GM18951 (cell line): ENCODE results near the gene ANAPC16.
"Not testable (repeated sequence)": the region's sequence is repeated elsewhere in the genome, so short reads cannot be mapped to it uniquely, and the experiment has no call there.

Experiments used
- POLR2A ChIP-seq: IDR thresholded peaks from 4 replicates; pipeline ENCODE4 v1.6.1; 2011; ENCODE audit warnings: mild to moderate bottlenecking; ENCODE audit not compliant: insufficient read length, insufficient read depth; ENCODE audit errors: extremely low read depth
- in situ Hi-C: fragments of 300-500 bp; cut with MboI; formaldehyde crosslinking; loops from one replicate; pipeline ENCODE4 v1.12.0; 2022; ENCODE audit warnings: low sequenced_read_pairs, mixed read lengths, inconsistent platforms; ENCODE audit not compliant: unreplicated experiment

The ANAPC16 gene

DNA sequence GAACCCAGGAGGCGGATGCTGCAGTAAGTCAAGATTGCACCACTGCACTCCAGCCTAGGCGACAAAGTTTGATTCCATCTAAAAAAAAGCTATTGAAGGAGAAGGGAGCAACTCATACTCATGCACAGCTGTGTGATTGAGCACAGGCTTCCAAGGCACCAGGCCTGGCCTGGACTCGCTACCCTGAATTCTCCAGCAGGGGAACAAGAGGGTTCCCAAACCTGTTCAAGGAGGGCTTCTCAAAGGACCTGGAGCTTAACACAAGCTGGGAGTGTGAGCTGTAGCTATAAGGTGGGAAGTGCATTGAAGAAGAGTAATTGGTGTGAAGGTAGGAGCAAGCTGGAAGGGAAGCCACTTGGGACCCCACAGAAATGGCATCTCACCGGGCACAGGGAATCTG is 42.8 kb downstream of the ANAPC16 start:
- in situ Hi-C loops = no loop called here
- no peak for TF ChIP-seq POLR2A

- in situ Hi-C loops = no loop called here
- TF ChIP-seq POLR2A = no peak
Measured at GRCh38 chr10:72259491-72260238, 43.9 kb downstream of the ANAPC16 start.

GRCh38 chr10:72260239-72260975 is 44.6 kb downstream of the ANAPC16 start:
- no peak for TF ChIP-seq POLR2A
- in situ Hi-C loops = no loop called here

DNA sequence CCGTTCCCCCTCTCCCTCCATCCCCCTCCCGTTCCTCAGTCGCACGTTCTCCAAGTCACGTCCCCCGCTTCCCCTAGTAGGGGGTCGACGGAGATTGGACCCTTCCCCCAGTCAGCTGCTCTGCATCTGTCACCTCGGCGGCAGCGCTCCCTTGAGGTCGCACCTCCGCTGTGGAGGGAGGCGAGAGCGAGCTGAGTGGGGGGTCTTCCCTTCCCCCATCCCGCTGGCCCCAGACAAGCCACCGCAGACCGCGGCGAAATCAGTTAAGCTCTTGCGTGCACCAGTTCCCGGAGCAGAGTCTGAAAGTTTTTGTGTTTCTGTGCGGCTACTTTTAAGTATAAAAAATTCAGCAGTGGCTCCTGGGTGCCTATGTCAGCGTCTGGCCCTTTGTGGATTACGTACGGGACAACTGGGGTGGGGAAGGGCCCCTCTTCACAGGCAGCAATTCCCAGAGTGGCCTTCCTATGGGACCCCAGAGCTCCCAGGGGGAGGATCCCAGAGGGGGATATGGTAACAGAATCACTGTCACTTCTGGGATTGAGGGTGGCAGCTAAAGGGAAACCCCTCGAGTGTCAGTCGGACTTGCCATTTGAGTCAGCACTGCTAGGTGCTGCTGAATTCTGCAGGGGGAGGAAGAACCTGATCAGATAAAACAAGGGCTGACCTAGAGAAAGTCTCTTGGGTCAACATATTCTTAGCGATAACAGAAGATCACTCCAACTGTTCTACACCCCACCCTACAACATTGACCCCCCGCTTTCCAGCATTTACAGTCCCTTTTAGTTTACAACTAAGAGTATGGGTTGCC is 45.4 kb downstream of the ANAPC16 start:
- in situ Hi-C loops = no loop called here
- TF ChIP-seq POLR2A = no peak

- in situ Hi-C loops = no loop called here
- TF ChIP-seq POLR2A = no peak
Measured at GRCh38 chr10:72261784-72262404, 46.1 kb downstream of the ANAPC16 start.

- in situ Hi-C loops = no loop called here
- TF ChIP-seq POLR2A = no peak
Measured at GRCh38 chr10:72263613-72264241, 47.9 kb downstream of the ANAPC16 start.

DNA sequence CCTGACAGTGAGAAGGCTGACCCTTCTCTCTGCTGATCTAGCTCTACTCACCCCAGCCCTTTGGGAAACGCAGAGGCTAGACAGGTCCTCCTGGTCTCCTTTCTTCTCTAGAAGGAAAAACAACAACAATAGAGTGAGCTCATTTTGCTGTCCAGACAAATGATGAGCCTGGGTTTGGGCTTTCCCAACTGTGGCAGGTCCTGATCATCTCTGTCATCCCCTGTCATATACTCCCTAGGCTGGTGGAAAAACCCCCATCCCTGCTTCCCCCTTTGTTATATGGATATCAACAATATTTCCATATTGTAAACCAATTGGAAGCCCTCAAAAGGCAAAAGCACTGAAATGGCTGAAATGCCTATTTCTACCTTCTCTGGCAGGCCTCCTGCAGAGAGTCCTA is 48.7 kb downstream of the ANAPC16 start:
- no peak for TF ChIP-seq POLR2A
- in situ Hi-C loops = no loop called here

DNA sequence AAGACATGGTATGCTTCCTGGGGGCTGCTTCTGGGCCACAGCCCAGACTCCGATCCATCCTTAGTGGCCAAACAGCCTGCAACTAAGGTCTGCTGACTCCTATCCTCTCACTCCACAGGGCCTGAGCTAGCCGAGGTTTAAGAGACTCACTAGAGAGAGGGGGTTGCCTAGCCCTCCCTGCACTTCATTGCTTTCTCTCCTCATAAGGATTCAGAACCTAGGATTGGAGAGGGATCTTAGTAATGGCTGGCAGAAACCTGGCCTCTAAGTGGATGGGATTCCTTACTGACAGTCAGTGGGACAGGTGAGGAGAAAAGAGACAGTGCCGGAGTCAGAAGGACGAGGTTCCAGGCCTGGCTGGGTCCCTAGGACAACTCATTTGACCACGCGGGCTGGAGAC is 49.7 kb downstream of the ANAPC16 start:
- in situ Hi-C loops = no loop called here
- no peak for TF ChIP-seq POLR2A

DNA sequence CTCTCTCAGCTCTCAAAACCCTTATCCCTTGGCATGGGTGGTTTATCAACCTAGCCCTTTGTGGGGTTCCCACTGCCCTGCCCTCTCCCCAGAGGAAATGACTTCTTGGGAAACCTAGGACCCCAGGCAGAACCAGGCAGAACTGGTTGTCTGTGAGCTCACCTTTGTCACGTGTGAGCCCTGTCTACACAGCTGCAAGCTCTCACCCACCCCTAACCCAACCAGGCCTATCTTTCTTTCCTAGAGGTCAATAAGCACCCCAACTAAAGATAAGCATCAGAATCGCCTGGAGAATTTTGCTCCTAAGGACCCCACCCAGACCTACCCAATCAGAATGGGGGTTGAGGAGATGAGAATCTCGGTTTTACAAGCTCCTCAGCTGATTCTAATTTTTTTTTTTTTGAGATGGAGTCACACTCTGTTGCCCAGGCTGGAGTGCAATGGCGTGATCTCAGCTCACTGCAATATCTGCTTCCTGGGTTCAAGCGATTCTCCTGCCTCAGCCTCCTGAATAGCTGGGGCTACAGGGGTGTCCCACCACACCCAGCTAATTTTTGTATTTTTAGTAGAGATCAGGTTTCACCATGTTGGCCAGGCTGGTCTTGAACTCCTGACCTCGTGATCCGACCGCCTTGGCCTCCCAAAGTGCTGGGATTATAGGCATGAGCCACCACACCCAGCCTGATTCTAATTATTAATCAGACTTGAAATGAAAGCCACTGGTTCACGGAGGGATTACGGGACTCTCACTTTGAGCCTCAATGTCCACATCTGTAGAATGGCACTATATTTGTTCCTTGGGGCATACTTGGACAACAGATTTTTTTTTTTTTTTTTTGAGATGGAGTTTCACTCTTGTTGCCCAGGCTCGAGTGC is 50.4 kb downstream of the ANAPC16 start:
- TF ChIP-seq POLR2A = no peak
- in situ Hi-C loops = no loop called here

DNA sequence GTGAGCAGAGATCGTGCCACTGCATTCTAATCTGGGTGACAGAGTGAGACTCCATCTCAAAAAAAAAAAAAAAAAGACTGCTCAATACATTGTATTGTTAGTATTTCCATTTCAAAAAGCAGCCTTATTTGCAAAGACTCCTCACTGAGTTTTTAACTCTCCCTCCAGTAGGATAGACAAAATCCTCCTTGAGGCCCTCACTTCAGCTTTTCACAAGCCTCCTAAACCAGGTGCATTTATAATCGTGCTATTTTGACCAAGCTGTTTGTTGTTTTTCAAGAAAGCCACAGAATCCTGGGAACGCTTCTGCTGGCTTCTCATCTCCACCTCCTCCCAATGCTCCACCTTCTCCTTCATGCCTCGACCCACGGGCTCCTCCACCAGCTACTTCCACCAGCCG is 51.6 kb downstream of the ANAPC16 start:
- in situ Hi-C loops = no loop called here
- no peak for TF ChIP-seq POLR2A

DNA sequence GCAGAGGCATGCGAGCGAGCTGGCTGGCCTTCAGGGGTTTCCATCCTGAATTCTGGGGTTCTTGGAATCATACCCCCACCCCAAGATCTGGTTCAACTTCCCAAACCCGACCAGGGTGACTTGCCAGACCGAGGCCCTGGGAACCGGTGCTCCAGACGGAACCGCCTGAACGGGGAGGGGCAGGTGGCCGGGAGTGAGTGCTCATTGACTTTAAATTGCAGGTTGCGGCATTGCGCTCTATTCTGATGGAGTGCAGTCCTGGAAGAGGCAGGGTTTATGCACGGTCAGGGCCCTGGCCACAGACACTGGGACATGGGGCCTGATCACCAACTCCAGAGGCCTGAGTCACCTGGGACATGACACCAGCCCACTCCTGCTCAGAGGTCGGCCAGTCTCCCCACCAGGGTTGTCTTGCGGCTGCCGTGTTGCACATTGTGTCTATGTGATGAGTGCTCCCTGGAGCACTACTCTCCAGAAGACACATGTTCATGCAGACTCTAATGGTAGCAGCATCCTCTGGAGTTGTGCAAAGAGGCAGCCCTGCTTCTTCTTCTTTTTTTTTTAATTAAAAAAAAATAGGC is 52.1 kb downstream of the ANAPC16 start:
- in situ Hi-C loops = no loop called here
- TF ChIP-seq POLR2A = no peak

GRCh38 chr10:72268475-72269200 is 52.8 kb downstream of the ANAPC16 start:
- in situ Hi-C loops = not testable (repeated sequence)
